Renal cortical epithelial cell (primary cell): ENCODE data around the gene EIF4G1. TPM values are rescaled to one million over a fixed set of nuclear protein-coding genes. Genes with fewer than 3 reads are reported as not detected.

Experiments
- DNase-seq: peaks from one replicate; pipeline ENCODE4 v3.0.0-alpha.2; 2011; ENCODE audit warnings: low read depth
- total RNA-seq: library from RNA; depleted of rRNA; stranded (reverse); fragments of >200 nt; gene quantifications from 2 replicates; pipeline ENCODE4 v1.2.3, GENCODE V29; 2014

Gene EIF4G1
- total RNA-seq, 1 donor from 2014 or later = 527 TPM

DNA sequence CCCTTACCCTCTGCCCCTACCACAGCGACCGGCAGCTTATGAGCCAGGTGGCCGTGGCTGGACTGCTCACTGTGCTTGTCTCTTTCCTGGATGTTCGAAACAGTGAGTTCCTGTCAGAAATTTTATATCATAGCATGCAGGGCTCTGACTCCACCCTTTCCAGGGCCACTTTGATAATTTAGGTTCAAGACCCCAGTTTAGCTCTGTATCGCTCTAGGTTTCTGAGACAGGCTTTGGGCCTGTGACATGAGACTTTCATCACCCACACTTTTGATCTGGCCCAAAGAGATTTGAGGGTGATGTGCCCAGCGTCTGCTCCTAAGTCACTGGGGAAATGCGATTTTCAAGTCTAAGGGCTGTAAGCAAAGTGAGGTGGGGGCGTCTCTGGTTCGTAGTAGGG, 6.5 kb upstream of the EIF4G1 start:
- DNase-seq = no peak

DNA sequence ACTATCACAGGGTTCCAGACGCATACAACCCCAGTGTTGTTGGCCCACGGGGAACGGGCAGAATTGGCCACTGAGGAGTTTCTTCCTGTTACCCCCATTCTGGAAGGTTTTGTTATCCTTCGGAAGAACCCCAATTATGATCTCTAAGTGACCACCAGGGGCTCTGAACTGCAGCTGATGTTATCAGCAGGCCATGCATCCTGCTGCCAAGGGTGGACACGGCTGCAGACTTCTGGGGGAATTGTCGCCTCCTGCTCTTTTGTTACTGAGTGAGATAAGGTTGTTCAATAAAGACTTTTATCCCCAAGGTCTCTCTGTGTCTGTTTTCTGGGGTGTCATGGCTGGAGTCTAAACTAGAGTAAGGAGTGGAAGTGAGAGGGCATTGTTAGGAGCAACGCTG, 5.7 kb upstream of the EIF4G1 start:
- no peak for DNase-seq

DNA sequence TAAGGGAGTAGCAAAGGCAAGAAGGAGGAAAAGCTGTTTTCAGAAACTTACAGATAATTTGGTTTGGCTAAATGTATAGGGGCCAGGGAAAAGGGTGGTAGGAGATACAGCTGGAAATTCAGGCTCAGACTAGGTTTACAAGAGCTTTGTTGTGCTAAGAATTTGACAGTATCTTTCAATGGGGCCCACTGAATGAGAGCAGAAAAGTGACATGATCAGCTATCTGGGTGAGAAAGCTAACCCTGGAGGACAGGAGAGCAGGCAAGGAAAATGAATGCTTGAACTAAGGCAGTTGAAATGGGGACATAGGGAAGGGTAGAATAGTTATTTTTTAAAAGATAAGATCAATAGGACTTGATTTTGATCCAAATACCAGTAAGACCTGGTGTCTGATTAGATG, 2.8 kb upstream of the EIF4G1 start:
- no peak for DNase-seq

DNA sequence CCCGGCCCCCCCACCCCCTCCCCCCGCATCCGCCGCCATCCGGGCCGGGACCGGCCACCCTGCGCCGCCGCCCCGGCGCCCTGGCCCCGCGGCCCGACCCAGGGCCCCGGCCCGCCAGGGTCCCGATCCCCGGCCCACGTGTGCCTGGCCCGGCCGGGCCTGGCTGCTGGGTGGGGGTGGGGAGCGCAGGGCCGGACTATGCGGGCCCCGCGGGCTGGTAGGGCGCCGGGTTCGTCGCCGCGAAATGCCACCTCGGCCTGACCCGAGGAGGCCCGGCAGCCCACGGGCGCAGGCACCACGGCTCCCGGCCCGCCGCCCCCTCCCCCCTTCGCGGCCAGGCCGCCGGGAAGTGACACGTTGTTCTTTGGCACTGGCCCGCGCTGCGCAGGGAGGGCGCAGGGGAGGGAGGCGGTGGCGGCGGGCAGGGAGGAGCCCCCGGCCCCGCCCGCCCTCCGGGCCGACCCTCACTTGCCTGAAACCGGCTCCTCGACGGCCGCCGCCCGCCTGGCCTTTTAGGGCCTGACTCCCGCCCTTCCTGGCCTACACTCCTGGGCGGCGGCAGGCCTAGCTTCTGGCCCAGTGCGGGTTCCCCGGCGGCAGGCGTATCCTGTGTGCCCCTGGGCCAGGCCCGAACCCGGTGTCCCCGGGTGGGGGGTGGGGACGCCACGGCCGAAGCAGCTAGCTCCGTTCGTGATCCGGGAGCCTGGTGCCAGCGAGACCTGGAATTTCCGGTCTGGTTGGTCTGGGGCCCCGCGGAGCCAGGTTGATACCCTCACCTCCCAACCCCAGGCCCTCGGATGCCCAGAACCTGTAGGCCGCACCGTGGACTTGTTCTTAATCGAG, 515 bp downstream of the EIF4G1 start:
- DNase-seq = no peak

DNA sequence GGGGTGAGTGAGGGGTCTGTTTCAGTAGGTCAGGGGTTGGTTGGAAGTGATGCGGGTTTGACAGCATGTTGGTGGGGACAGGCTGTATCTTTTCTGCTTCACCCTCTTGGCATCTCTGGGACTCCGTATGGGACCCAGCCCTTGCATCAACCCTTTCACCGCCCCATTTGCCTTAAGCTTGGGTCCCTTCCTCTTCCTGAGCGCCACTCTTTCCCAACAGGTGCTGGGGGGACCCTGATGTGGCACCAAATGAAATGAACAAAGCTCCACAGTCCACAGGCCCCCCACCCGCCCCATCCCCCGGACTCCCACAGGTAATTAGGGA, 1.1 kb downstream of the EIF4G1 start:
- no peak for DNase-seq

DNA sequence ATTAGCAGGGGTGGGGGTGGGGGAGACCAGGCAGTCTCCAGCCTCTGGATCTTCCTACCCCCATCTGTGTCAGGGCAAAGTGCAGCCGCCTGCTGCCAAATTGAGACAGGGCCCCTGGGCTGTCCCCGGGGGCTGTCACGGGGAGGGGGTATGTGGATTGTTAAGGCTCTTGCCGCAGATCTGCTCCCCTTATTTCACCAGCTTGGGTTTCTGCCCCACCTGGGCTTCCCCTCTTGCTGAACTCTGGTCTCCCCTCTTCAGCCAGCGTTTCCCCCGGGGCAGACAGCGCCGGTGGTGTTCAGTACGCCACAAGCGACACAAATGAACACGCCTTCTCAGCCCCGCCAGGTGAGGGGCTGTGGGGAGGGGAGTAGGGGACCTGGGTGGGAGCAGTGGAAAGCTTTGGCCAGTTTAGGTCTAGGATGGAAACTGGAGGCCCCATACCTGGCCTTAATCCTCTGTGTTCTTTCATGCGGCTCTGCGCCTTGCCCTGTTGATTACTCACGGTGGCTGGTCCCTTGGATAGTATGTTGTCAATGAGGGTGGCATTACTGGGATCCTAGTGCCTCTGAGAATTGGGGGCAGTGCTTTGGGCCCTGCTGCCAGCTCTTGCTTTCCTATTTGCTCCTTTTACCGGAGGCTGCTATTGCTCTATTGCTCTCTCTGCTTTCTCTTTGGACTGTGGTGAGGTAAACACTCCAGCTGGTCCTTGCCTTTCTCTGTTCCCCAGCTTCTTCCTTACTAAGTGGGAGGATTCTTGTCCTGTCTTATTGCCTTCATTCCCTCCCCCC, 1.7 kb downstream of the EIF4G1 start:
- peak; percentile 13 for DNase-seq

DNA sequence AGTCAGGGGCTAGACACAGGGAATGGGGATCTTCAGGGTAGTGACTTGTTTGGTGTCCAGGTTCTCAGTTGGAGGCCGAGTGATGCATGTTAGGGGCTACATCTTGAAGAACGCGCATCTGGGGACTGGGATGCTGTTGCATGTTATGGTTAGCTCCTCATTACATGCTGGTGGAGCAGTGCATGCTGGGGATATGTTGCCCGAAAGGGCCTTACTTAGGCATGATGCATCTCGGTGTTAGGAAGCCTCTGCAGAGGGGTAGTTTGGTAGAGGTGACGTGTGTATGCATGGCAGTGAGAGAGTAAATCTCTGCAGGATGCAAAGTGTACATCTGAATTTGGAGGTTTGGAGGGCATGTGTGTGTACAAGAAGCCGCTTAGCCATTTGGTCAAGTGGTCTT, 2.4 kb downstream of the EIF4G1 start:
- DNase-seq = no peak

DNA sequence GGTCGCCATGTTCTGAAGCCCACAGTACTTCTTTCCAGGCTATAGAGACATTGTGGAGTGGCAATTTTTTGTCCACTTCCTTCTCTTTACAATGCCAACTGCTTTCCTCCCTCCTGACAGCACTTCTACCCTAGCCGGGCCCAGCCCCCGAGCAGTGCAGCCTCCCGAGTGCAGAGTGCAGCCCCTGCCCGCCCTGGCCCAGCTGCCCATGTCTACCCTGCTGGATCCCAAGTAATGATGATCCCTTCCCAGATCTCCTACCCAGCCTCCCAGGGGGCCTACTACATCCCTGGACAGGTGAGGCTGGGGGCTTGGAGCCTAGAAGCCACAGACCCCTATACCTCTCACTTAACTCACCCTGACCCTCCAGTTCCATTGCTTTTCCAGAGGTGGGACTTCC, 2.8 kb downstream of the EIF4G1 start:
- no peak for DNase-seq

DNA sequence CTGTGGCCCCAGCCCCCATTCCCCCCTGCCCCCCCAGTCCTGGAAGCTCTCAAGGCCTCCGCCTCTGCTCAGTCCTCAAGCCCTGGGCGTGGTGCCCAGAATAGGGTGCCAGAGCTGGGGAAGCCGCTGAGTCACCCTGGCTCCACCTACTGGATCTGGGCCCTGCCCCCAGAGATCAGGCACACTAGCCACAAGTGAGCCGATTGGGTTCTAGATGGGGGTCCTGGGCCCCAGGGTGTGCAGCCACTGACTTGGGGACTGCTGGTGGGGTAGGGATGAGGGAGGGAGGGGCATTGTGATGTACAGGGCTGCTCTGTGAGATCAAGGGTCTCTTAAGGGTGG, 5.7 kb downstream of the EIF4G1 start:
- peak; percentile 91 for DNase-seq

DNA sequence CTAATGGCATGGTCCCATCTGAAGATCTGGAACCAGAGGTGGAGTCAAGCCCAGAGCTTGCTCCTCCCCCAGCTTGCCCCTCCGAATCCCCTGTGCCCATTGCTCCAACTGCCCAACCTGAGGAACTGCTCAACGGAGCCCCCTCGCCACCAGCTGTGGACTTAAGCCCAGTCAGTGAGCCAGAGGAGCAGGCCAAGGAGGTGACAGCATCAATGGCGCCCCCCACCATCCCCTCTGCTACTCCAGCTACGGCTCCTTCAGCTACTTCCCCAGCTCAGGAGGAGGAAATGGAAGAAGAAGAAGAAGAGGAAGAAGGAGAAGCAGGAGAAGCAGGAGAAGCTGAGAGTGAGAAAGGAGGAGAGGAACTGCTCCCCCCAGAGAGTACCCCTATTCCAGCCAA, 7.3 kb downstream of the EIF4G1 start:
- DNase-seq = no peak

DNA sequence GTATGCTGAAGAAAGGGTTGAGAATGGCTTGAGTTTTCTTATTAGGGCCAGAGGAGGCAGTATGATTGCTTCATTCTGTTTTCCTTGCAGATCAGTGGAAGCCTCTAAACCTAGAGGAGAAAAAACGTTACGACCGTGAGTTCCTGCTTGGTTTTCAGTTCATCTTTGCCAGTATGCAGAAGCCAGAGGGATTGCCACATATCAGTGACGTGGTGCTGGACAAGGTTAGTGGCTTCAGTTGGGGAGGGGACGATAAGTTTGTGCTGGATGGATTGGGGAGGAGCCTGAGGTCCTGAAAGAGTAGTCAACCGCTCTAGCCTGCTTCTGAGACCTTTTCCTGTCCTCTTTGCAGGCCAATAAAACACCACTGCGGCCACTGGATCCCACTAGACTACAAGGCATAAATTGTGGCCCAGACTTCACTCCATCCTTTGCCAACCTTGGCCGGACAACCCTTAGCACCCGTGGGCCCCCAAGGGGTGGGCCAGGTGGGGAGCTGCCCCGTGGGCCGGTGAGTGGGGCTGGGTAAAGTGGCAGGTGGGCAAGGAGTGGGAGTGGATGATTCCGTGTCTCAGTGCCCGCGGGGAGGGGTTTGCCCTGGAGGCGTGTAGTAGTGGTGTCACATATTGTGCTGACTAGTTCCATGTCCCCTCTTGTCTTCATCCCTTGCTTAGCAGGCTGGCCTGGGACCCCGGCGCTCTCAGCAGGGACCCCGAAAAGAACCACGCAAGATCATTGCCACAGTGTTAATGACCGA, 8.5 kb downstream of the EIF4G1 start:
- DNase-seq = no peak

DNA sequence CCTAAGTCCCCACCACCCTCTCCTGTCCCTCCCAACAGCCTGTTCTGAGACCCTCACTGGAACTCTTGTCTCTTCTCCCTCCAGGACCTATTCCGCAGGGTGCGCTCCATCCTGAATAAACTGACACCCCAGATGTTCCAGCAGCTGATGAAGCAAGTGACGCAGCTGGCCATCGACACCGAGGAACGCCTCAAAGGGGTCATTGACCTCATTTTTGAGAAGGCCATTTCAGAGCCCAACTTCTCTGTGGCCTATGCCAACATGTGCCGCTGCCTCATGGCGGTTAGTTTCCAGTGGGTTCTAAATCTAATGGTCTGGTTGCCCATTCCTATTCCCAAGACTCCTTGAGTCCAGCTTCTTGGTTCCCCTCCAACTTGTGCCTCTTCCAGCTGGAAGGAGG, 9.3 kb downstream of the EIF4G1 start:
- no peak for DNase-seq

DNA sequence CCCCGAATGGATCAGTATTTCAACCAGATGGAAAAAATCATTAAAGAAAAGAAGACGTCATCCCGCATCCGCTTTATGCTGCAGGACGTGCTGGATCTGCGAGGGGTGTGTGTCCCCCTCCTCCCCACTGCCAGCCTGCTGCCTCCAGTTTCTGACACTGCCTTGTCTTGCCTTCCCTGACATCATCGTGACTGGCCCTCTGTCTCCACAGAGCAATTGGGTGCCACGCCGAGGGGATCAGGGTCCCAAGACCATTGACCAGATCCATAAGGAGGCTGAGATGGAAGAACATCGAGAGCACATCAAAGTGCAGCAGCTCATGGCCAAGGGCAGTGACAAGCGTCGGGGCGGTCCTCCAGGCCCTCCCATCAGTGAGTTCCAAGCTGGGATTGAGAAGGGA, 10.9 kb downstream of the EIF4G1 start:
- DNase-seq = no peak

DNA sequence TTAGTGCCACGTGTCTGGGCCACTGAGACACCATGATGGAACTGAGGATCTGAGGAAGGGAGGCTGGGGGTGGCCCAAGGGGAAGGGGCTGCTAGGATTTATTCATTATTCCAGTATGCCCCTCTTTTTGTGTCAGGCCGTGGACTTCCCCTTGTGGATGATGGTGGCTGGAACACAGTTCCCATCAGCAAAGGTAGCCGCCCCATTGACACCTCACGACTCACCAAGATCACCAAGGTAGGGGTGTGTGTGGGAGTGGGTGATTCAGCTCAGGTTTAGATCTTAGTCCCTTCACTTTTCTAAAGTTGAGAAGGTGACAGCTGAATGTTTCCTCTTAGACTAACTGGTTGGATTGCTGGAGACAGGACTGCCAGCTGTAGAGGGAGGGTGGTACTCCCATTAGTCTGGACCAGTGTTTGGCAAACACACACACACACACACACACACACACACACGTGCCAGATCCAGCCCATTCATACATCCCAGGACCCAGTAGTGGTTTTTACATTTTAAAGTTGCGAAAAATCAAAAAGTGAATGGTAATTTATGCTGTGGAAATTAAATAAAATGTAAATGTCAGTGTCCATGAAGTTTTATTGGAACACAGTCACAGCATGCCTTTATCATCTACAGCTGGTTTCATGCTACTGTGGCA, 11.4 kb downstream of the EIF4G1 start:
- DNase-seq = no peak

DNA sequence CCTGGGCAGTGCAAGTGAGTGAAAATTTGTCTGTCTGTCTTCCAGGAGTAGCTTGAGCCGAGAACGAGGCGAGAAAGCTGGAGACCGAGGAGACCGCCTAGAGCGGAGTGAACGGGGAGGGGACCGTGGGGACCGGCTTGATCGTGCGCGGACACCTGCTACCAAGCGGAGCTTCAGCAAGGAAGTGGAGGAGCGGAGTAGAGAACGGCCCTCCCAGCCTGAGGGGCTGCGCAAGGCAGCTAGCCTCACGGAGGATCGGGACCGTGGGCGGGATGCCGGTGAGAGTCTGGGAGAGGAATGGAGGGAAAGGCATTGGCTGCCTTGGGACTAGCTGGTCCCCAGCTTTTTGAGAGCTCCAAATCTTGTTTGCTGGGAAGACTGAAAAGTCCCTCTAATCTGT, 12.8 kb downstream of the EIF4G1 start:
- no peak for DNase-seq

DNA sequence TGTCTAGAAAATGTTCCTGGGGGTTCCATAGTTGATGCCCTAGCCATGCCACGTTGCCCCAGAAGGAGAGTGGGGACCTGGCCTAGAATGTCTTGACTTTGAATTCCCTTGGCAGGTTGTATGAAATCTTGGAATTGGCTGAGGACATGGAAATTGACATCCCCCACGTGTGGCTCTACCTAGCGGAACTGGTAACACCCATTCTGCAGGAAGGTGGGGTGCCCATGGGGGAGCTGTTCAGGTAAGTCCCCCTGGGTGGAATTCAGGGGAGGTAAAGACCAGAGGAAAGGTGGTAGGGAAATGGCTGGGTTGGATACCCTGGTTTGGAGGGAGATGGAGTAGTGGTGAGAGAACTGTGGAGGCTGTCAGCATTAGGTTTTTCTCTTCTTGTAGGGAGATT, 14.1 kb downstream of the EIF4G1 start:
- no peak for DNase-seq

DNA sequence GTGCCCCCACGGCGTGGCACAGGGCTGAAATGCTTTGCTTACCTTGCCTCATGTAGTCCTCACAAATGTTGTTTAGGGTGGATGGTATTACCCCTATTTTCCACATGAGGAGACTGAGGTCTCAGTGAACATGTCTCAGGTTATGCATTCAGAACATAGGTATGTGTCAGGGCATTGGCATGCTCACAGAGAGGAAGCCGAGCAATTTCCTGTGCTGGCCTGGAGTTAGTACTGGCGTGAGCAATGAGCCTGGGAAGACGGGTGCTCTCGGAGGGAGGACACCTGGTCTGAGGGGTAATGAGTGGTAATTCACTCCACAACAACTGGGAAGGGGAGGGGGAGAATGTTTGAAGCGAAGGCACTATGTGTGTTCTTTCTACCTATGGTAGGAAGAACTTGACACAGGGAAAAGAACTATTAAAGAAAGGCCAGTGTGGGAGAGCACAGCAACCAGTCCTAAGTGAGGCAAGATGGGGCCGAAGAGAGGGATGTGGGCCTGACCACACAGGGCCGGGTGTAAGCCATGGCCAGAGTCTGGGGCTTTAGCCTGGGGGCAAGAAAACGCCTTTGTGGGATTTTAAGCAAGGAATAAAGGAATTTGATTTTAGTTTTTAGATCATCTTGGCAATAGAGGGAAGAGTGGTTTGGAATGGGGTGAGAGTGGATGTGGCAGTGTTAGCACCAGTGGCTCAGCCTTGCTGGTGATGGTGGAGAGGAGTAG, 18.1 kb downstream of the EIF4G1 start:
- peak; percentile 92 for DNase-seq

DNA sequence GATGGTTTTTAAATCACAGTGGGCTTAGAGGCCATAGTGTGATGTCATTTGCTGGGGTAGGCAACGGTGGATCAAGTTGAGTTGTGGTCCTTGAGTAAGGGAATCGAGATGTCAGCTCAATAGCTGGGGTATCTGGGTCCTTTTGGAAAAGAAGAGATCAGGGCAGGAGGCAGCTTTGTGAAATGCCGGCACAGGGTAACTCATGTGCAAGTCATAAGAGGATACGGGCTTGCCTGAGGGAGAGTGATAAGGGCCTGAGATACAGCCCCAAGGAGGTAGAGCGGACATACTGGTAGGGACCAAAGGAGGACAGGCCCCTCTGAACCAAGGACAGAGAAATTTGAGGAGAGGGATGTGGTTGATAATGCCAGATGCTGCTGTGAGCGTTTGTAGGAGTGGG, 18.8 kb downstream of the EIF4G1 start:
- DNase-seq = no peak

DNA sequence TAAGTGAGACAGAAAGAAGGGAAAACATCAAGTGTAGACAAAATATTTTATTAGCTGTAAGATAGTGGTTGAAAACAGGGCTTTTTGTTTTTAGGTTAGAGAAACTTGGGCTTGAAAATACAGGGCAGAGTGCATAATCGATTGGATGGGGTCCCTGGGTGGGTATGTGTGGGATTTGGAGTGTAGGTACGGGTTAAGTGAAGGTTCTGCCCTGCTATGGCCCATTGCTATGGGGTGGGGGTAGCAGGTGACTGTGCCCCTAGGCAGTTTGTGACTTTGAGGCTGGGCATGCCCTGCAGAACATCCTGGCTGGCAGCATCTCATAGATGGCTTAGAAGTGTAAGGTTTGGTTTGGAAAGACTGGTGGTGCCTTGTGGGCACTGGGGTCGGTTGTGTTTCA, 19.3 kb downstream of the EIF4G1 start:
- DNase-seq = no peak

DNA sequence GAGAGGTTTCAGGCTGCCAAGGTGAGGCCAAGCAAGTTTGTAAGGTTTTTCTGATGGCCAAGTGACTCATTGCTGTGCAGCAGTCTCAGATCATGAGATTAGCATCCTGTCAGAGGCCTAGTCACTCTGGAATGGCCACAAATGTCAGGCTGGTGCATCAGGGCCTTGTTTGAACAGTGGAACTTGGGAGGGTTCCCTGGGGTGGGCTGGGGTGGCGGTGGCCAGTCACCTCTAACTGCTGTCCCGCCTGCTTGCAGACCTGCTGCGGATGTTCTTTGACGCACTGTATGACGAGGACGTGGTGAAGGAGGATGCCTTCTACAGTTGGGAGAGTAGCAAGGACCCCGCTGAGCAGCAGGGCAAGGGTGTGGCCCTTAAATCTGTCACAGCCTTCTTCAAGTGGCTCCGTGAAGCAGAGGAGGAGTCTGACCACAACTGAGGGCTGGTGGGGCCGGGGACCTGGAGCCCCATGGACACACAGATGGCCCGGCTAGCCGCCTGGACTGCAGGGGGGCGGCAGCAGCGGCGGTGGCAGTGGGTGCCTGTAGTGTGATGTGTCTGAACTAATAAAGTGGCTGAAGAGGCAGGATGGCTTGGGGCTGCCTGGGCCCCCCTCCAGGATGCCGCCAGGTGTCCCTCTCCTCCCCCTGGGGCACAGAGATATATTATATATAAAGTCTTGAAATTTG, 20.2 kb downstream of the EIF4G1 start:
- DNase-seq = peak; percentile 74

DNA sequence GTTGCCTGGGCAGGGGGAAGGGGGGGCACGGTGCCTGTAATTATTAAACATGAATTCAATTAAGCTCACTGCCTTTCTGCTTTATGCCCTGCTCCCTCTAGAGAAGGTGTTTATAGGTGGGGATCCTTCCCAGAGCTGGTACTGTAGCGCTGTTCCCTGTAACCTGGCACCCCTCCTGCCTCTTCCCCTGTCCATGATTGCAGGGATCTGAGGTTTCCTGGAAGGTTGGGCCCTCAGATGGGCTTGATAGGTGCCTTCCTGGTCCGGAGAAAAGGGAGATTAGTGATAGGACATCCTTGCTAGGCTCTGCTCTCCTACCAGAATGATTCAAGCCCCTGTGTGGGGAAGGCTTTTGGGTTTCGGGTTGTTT, 20.9 kb downstream of the EIF4G1 start:
- DNase-seq = no peak
